ENCODE measurements around the gene KCNK10. TPM values are rescaled to one million over a fixed set of nuclear protein-coding genes. Genes with fewer than 3 reads are reported as not detected.

KCNK10 gene, protein sequence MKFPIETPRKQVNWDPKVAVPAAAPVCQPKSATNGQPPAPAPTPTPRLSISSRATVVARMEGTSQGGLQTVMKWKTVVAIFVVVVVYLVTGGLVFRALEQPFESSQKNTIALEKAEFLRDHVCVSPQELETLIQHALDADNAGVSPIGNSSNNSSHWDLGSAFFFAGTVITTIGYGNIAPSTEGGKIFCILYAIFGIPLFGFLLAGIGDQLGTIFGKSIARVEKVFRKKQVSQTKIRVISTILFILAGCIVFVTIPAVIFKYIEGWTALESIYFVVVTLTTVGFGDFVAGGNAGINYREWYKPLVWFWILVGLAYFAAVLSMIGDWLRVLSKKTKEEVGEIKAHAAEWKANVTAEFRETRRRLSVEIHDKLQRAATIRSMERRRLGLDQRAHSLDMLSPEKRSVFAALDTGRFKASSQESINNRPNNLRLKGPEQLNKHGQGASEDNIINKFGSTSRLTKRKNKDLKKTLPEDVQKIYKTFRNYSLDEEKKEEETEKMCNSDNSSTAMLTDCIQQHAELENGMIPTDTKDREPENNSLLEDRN
- not detected for total RNA-seq
- under 1 TPM in 1 of 2 donors, not detected in 1; 0.05 TPM for polyA plus RNA-seq
- long read RNA-seq, donor 1: 0 reads
- long read RNA-seq, donor 2, partial matches to known transcripts: 0 of 2 reads
- long read RNA-seq, donor 2, other reads (novel, unspliced or antisense): 0 of 2 reads
- long read RNA-seq, donor 3: 0 reads

DNA sequence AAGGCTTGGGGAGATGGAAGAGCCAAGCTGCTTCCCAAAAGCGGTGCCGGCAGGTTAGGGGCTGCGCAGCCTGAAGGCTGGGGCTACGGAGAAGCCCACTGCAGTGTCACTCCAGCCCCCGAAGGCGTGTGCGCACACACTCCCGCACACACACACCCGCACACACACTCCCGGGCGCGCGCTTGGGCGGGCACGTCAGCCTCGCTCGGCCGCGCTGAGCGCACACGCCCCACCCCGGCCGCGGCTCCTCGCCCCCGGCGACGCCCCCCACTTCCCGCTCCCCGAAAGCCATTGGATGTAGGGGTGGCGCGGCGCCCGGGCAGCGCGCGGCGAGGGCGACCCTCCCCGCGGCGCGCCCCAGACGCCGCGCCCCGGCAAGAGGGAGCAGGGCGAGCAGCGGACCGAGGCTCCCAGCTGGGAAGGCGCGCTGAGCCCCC is at the start of gene KCNK10:
KCNK10 (minus strand) TSS at position 184 of the 437 bp plus-strand sequence. CDS start 471 bp downstream, outside the sequence.
- TF ChIP-seq POLR2A (IDR thresholded peaks at IDR 0.05) (no peak), EP300 (IDR thresholded peaks at IDR 0.05) (no peak)
- TF ChIP-seq, protein P1, sequence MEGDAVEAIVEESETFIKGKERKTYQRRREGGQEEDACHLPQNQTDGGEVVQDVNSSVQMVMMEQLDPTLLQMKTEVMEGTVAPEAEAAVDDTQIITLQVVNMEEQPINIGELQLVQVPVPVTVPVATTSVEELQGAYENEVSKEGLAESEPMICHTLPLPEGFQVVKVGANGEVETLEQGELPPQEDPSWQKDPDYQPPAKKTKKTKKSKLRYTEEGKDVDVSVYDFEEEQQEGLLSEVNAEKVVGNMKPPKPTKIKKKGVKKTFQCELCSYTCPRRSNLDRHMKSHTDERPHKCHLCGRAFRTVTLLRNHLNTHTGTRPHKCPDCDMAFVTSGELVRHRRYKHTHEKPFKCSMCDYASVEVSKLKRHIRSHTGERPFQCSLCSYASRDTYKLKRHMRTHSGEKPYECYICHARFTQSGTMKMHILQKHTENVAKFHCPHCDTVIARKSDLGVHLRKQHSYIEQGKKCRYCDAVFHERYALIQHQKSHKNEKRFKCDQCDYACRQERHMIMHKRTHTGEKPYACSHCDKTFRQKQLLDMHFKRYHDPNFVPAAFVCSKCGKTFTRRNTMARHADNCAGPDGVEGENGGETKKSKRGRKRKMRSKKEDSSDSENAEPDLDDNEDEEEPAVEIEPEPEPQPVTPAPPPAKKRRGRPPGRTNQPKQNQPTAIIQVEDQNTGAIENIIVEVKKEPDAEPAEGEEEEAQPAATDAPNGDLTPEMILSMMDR (IDR thresholded peaks at IDR 0.05): no peak
- no peak within 1 kb of the TSS for H3K27ac ChIP-seq
- H3K4me1 ChIP-seq (ENCODE audit: insufficient read depth): no peaks in the 10 kb centered on the region
- no peak within 1 kb of the TSS for H3K4me3 ChIP-seq
- no peaks in the 10 kb centered on the region for H3K9me3 ChIP-seq
- no peak for DNase-seq
- no peaks in the 10 kb centered on the region for H3K27me3 ChIP-seq
- intact Hi-C loops (cut with DNase I): no loop called here
- H3K36me3 ChIP-seq: no peaks in the 10 kb centered on the region
- 0 to 2% (median 0%) methylated on average over 24 to 52 of the region's 52 CpGs for WGBS, 3 donors

DNA sequence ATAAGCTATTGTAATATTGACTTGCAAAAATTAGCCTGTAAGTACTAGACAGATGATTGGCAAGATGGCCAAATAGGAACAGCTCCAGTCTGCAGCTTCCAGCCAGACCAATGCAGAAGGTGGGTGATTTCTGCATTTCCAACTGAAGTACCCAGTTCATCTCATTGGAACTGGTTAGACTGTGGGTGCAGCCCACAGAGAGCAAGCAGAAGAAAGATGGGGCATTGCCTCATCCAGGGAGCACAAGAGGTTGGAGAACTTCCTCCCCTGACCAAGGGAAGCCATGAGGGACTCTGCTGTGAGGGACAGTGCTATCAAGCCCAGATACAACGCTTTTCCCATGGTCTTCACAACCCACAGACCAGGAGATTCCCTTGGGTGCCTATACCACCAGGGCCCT is 46.4 kb upstream of the KCNK10 start:
- Histone ChIP-seq H3K27ac (no peak overlapping the region), H3K27me3 (no peaks in the 10 kb centered on the region), H3K4me1 (ENCODE audit: insufficient read depth) (no peaks in the 10 kb centered on the region), H3K36me3 (no peaks in the 10 kb centered on the region), H3K4me3 (no peak overlapping the region), H3K9me3 (no peaks in the 10 kb centered on the region)
- TF ChIP-seq, protein P1 (IDR thresholded peaks at IDR 0.05): no peak
- no peak for TF ChIP-seq EP300 (IDR thresholded peaks at IDR 0.05)
- TF ChIP-seq POLR2A (IDR thresholded peaks at IDR 0.05): no peak
- intact Hi-C loops (cut with DNase I): no loop called here
- WGBS, 3 donors: 45 to 79% (median 50%) methylated on average over 1 of the region's 1 CpG
- DNase-seq: no peak

DNA sequence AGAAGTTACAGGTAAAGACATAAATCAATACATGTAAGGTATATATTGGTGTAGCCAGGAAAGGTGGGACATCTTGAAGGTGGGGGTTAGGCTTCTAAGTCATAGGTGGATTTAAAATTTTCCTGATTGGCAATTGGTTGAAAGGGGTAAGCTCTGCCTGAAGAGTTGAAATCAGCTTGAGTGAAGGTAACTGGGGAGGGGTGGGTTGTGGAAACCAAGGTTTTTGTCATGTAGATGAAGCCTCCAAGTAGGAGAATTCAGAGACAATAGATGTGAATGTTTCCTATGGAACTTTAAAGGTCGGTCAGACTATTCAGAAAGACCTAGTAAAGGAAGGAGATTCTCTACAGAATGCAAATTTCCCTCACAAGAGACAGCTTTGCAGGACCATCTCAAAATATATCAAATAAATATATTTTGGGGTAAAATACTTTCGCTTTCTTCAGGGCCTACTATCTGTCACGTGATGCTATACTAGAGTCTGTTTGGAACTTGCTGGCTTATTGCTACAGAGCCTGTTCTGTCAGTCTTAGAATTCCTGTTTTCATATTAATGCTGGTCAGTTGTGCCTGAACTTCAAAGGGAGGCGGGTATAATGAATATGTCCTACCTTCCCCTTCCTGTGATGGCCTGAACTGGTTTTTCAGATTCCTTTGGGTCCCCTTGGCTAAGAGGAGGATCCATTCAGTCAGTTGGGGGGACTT is 41.8 kb upstream of the KCNK10 start:
- TF ChIP-seq EP300 (IDR thresholded peaks at IDR 0.05) (no peak), POLR2A (IDR thresholded peaks at IDR 0.05) (no peak)
- TF ChIP-seq, protein P1 (IDR thresholded peaks at IDR 0.05): no peak
- H3K9me3 ChIP-seq: no peaks in the 10 kb centered on the region
- no peaks in the 10 kb centered on the region for H3K27me3 ChIP-seq
- WGBS, 3 donors: 59 to 67% (median 65%) methylated on average over 4 of the region's 4 CpGs
- H3K36me3 ChIP-seq: no peaks in the 10 kb centered on the region
- no peak for DNase-seq
- no peak overlapping the region for H3K4me3 ChIP-seq
- H3K4me1 ChIP-seq (ENCODE audit: insufficient read depth): no peaks in the 10 kb centered on the region
- intact Hi-C loops (cut with DNase I): no loop called here
- no peak overlapping the region for H3K27ac ChIP-seq

DNA sequence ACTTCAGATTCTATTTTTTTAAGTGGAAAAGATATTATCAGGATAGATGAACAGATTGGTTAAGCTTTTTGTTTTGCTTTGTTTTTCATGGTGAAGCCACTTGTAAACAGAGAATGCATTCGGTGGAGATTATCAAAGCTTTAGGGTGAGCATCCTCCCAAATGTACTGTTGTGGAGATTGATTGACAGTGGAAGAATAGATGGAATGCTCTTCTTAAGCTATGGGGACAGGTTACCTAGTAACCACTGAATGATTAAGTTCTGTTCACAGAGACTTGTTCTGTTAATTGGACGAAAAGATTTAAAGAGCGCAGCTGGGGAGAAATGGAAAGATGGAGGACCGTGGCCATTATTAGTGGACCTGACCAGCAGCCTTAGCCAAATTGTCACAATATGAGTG is 40.6 kb upstream of the KCNK10 start:
- intact Hi-C loops (cut with DNase I): no loop called here
- Histone ChIP-seq H3K27me3 (no peaks in the 10 kb centered on the region), H3K4me1 (ENCODE audit: insufficient read depth) (no peaks in the 10 kb centered on the region), H3K4me3 (no peak overlapping the region), H3K9me3 (no peaks in the 10 kb centered on the region), H3K36me3 (no peaks in the 10 kb centered on the region), H3K27ac (no peak overlapping the region)
- no peak for DNase-seq
- 79 to 83% (median 83%) methylated on average over 4 of the region's 4 CpGs for WGBS, 3 donors
- TF ChIP-seq POLR2A (IDR thresholded peaks at IDR 0.05) (no peak), EP300 (IDR thresholded peaks at IDR 0.05) (no peak)
- TF ChIP-seq, protein P1 (IDR thresholded peaks at IDR 0.05): no peak

Measured in ovary (tissue), 10 donors.